HG03521 (cell line): Measurements from ENCODE around the gene BRD4.

Experiments
- ATAC-seq: cut with Tn5 transposase; IDR thresholded peaks from one replicate; pipeline ENCODE4 v1.9.1; 2021; ENCODE audit warnings: mild to moderate bottlenecking, moderate library complexity; ENCODE audit not compliant: unreplicated experiment

Gene BRD4

GRCh38 chr19:15197275-15197941 lies 134.9 kb downstream of the BRD4 start:
- ATAC-seq = no peak

- no peak for ATAC-seq
These were observed 135.9 kb downstream of the BRD4 start for GRCh38 chr19:15196360-15197005.

GRCh38 chr19:15195371-15196334 lies 136.7 kb downstream of the BRD4 start:
- no peak for ATAC-seq

DNA sequence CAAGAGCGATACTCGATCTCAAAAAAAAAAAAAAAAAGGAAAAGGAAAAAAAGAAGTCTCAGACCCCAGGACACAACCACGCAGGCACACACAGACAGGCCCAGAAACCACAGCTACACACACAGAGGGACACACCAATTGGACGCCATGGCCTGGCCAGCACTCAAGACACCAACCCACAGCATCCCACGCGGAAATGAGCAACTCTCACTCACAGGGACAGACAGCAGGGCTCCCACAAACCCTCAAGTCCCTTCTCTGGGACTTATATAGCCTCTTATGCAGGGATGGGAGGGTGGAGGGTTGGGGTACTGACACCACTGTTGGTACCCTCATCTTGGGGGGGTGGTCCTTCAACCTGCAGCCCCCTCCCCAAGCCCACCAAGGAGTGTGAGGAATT lies 137.4 kb downstream of the BRD4 start:
- no peak for ATAC-seq

DNA sequence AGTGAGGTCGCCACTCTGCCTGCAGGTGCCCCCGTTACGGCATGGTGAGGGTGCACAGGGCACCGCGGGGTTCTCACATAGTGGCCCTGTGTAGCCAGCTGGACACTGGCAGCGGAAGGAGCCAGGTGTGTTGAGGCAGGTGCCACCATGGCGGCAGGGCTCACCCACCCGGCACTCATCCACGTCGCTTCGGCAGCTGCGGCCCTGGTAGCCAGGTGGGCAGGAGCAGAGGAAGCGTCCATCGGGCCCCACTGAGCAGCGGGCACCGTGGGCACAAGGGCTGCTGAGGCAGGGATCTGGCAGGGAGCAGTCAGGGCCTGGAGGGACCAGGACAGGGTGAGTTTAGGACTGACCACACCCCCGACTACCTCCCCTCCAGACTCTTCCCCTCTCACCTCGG lies 140.4 kb downstream of the BRD4 start:
- no peak for ATAC-seq

DNA sequence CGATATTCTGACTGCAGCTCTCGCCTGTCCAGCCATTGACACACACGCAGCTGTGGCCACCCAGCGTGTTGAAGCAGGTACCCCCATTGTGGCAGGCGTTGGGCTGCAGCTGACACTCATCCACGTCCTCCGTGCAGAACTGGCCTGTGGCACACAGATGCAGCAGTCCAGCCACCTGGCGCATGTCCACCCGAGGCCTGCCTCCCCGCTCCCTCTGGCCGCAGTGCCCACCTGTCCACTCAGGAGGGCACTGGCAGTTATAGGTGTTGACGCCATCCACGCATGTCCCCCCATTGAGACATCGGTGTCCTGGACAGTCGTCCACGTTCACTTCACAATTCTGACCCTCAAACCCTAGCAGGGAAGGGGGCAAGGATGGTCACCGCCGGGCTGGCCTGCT lies 140.8 kb downstream of the BRD4 start:
- no peak for ATAC-seq

- no peak for ATAC-seq
These were observed 143.5 kb downstream of the BRD4 start for GRCh38 chr19:15188851-15189250.

DNA sequence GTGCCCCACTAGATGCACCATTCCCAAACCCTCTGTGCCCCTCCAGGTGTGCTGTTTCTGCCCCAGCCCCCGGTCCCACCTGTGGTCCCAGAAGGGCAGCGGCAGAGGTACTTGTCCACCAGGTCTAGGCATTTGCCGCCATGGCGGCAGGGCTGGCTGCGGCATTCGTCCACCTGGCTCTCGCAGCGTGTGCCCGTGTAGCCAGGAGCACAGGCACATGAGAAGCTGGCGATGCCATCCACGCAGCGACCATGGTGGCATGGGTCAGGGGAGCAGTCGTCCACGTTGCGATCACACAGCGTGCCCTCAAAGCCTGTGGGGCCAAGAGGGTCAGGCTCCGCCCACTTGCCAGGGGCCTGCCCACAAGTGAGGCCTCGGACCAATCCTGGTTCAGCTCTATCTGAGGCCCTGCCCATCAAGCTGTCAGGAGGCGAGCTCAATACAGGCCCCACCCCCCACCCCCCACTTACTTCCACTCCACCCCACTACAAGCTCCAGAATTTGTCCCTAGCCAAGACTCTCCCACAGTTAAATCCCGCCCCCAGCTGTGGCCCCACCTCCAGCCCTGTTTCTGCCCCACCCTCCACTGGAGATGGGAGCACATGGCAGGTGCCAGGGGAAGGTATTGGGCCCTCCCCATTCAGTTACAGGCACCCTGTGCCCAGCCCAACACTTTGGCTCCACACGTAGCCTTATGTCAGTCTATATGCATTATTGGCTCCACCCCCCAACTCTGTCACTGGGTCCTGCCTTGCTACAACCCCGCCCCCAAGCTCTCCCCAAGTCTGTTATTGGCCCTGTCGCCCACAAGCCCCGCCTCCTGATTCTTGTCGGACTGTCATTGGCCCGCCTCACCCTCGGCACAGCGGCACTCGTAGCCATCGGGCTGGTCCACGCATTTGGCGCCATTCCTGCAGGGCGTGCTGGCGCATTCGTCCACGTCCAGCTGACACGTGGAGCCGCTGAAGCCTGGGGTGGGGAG lies 145.0 kb downstream of the BRD4 start:
- no peak for ATAC-seq
